Liver (tissue), 2 donors: ENCODE measurements around the gene GART.

ENCODE experiments used
- TF ChIP-seq, protein P1 (sequence below): fragments of 150-350 bp; IDR thresholded peaks from 2 replicates; pipeline ENCODE4 v1.5.1; 2017; ENCODE audit warnings: improper control_type of control experiment, low read depth, low read length; ENCODE audit not compliant: missing input control
- TF ChIP-seq, protein P2 (sequence below): IDR thresholded peaks from 2 replicates; pipeline ENCODE4 v1.6.1; 2016; ENCODE audit warnings: antibody characterized with exemption, mild to moderate bottlenecking
- donor health status: healthy.

DNA sequence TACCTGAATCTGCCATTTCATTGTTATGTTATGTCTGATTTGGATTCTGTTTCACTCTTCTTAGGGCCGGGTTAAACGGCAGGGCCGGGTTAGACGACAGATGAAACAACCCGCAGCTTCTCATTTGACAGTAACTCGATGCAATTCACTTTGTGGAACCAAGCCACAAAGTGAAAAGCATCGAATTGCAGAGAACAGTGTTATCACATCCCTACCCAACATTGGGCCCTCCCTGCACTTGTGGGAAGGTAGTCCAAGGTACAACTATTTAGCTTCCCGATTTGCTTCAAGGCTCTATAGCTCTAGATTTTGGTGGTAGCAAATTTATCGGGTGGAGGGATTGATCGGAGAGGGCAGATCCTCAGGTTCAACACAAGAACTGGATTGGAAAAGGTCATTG, 17.9 kb upstream of the GART start:
- TF ChIP-seq, protein P1, sequence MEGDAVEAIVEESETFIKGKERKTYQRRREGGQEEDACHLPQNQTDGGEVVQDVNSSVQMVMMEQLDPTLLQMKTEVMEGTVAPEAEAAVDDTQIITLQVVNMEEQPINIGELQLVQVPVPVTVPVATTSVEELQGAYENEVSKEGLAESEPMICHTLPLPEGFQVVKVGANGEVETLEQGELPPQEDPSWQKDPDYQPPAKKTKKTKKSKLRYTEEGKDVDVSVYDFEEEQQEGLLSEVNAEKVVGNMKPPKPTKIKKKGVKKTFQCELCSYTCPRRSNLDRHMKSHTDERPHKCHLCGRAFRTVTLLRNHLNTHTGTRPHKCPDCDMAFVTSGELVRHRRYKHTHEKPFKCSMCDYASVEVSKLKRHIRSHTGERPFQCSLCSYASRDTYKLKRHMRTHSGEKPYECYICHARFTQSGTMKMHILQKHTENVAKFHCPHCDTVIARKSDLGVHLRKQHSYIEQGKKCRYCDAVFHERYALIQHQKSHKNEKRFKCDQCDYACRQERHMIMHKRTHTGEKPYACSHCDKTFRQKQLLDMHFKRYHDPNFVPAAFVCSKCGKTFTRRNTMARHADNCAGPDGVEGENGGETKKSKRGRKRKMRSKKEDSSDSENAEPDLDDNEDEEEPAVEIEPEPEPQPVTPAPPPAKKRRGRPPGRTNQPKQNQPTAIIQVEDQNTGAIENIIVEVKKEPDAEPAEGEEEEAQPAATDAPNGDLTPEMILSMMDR: no peak
- TF ChIP-seq, protein P2, sequence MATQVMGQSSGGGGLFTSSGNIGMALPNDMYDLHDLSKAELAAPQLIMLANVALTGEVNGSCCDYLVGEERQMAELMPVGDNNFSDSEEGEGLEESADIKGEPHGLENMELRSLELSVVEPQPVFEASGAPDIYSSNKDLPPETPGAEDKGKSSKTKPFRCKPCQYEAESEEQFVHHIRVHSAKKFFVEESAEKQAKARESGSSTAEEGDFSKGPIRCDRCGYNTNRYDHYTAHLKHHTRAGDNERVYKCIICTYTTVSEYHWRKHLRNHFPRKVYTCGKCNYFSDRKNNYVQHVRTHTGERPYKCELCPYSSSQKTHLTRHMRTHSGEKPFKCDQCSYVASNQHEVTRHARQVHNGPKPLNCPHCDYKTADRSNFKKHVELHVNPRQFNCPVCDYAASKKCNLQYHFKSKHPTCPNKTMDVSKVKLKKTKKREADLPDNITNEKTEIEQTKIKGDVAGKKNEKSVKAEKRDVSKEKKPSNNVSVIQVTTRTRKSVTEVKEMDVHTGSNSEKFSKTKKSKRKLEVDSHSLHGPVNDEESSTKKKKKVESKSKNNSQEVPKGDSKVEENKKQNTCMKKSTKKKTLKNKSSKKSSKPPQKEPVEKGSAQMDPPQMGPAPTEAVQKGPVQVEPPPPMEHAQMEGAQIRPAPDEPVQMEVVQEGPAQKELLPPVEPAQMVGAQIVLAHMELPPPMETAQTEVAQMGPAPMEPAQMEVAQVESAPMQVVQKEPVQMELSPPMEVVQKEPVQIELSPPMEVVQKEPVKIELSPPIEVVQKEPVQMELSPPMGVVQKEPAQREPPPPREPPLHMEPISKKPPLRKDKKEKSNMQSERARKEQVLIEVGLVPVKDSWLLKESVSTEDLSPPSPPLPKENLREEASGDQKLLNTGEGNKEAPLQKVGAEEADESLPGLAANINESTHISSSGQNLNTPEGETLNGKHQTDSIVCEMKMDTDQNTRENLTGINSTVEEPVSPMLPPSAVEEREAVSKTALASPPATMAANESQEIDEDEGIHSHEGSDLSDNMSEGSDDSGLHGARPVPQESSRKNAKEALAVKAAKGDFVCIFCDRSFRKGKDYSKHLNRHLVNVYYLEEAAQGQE: no peak
